ENCODE measurements around the gene ABCC1.

- no peak for TF ChIP-seq GABPA (IDR thresholded peaks at IDR 0.05; ENCODE audit: low read depth)
- TF ChIP-seq CTCF (IDR thresholded peaks at IDR 0.05) = no peak
- no peak for TF ChIP-seq MAX (IDR thresholded peaks at IDR 0.05; ENCODE audit: low read depth)
- no peak for TF ChIP-seq USF2 (IDR thresholded peaks at IDR 0.05; ENCODE audit: borderline replicate concordance, low read depth, low read length)
Measured at GRCh38 chr16:15970743-15971439, 21.5 kb downstream of the ABCC1 start.

All from SK-N-SH (cell line).